Psoas muscle (tissue), 8 donors: ENCODE data around the gene SERPINF2. TPM values are rescaled to one million over a fixed set of nuclear protein-coding genes. Genes with fewer than 3 reads are reported as not detected.
"Not testable (repeated sequence)": the region's sequence is repeated elsewhere in the genome, so short reads cannot be mapped to it uniquely, and the experiment has no call there.

Source experiments
- ATAC-seq, 4 donors: fragments of 200-7000 bp; cut with Tn5 transposase; one replicate each; pipeline ENCODE4 v1.9.1; 2020; ENCODE audit warnings: moderate library complexity in 3 of 4, mild to moderate bottlenecking in 2 of 4
- DNase-seq, 2 donors: peaks; one replicate each; pipeline ENCODE4 v3.0.0-alpha.2; 2020
- H3K27ac ChIP-seq: fragments of 200-600 bp; one replicate; pipeline ENCODE4 v1.8.0; 2022
- H3K27me3 ChIP-seq, 3 donors: fragments of 200-600 bp in 1 of 3; one replicate each; pipeline versions ENCODE4 v1.6.1 to v1.8.0; 2013 to 2022; ENCODE audit warnings: low read length in 2 of 3, mild to moderate bottlenecking in 2 of 3, moderate library complexity in 1 of 3; ENCODE audit not compliant: insufficient read depth in 3 of 3
- H3K36me3 ChIP-seq, 2 donors: fragments of 200-600 bp in 1 of 2; one replicate each; pipeline versions ENCODE4 v1.6.1 to v1.8.0; 2013 to 2022; ENCODE audit warnings: low read depth in 1 of 2, mild to moderate bottlenecking in 1 of 2, moderate library complexity in 1 of 2; ENCODE audit not compliant: insufficient read depth in 1 of 2
- H3K4me1 ChIP-seq: fragments of 200-600 bp; one replicate; pipeline ENCODE4 v1.8.0; 2022
- H3K4me3 ChIP-seq: fragments of 200-600 bp; one replicate; pipeline ENCODE4 v1.8.0; 2022; ENCODE audit warnings: mild to moderate bottlenecking
- H3K9me3 ChIP-seq: fragments of 200-600 bp; one replicate; pipeline ENCODE4 v1.8.0; 2022
- WGBS, 3 donors: extraction: QIAGEN DNeasy Blood & Tissue Kit; methylation state at CpG; one replicate each; pipeline versions ENCODE4 v1.1.6 to v1.1.7; 2013; 5-methylcytosine and 5-hydroxymethylcytosine counted together
- intact Hi-C, 2 donors: fragments of 100-400 bp; cut with DNase I; formaldehyde crosslinking; loops; one replicate each; pipeline versions ENCODE4 v1.11.0 to v1.14.2; 2022
- polyA plus RNA-seq, 3 donors: library from polyadenylated mRNA; stranded (reverse); fragments of 200-250 nt; gene quantifications; one replicate each; pipeline ENCODE4 v1.2.3, GENCODE V29; 2013
- total RNA-seq, 4 donors: library from RNA; stranded (reverse); fragmentation: NEBNext Ultra II Directional in 2 of 4; extraction: Animal tissue kit (Norgen Biotek cat#: 25700) in 2 of 4; gene quantifications; one replicate each; pipeline versions ENCODE4 v1.2.1 to v1.2.4, GENCODE V29; 2021 to 2023
- TF ChIP-seq, protein P1 (sequence below): fragments of 200-600 bp; IDR thresholded peaks from one replicate; pipeline ENCODE4 v1.8.0; 2022; ENCODE audit warnings: antibody characterized with exemption
- donor health status: healthy with polysubstance abuse.
- donor health status: DM: no; HTN: no; CAD: no; lungs with moderate emphysema.
- donor health status: Bipolar disorder and iron deficiency.
- donor health status: healthy.
- donor health status: DM: yes; HTN: yes; CAD: no.
- donor health status: DM: no; HTN: no; CAD: no.
- donor health status: DM: no; HTN: no; CAD: no.
- donor health status: DM: yes; HTN: yes; CAD: no.

Gene SERPINF2
- total and polyA plus RNA-seq, 7 donors: 0.74 to 4.0 (median 3.6) TPM

DNA sequence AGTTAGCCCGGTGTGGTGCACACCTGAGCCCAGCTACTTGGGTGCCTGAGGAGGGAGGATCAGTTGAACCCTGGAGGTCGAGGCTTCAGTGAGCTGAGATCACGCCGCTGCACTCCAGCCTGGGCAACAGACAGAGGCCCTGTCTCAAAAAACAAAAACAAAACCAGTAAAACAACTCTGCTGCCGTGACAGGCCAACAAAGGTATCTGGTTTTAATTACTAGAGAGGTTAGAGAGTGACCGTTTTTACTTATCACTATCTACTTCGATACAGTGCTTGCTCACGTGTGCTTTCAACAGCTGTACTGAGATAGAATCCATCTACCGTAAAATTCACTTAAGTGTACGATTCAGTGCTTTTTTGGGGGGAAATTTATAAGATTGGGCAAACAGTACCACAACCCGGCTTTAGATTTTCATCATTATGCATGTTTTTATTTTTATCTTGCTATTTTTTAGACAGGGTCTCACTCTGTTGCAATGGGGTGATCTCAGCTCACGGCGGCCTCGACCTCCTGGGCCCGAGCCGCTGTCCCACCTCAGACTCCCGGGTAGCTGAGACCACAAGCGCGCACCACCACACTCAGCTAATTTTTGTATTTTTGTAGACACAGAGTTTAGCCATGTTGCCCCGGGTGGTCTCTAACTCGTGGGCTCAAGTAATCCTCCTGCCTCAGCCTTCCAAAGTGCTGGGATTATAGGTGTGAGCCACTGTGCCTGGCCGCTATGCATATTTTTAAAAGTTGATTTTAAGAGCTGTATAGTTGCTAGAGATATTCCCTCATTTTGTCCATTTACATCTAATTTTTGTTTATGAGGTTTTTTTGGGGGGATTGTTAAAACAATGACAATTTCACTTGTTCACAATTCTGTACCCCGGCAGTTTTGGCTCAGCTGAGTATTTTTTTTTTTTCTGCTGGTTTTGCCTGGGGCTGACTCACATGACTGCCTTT lies 50.1 kb downstream of the SERPINF2 start:
- TF ChIP-seq, protein P1, sequence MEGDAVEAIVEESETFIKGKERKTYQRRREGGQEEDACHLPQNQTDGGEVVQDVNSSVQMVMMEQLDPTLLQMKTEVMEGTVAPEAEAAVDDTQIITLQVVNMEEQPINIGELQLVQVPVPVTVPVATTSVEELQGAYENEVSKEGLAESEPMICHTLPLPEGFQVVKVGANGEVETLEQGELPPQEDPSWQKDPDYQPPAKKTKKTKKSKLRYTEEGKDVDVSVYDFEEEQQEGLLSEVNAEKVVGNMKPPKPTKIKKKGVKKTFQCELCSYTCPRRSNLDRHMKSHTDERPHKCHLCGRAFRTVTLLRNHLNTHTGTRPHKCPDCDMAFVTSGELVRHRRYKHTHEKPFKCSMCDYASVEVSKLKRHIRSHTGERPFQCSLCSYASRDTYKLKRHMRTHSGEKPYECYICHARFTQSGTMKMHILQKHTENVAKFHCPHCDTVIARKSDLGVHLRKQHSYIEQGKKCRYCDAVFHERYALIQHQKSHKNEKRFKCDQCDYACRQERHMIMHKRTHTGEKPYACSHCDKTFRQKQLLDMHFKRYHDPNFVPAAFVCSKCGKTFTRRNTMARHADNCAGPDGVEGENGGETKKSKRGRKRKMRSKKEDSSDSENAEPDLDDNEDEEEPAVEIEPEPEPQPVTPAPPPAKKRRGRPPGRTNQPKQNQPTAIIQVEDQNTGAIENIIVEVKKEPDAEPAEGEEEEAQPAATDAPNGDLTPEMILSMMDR: no peak
- peak overlapping the region; percentile 79 for H3K27ac ChIP-seq
- no peak overlapping the region for H3K4me3 ChIP-seq
- DNase-seq (peak in 1 of 2 donors; percentile 31), ATAC-seq (no peak)
- peaks cover 56% of the 10 kb centered on the region for H3K4me1 ChIP-seq
- 80 to 87% (median 82%) methylated on average over 23 of the region's 23 CpGs for WGBS, 3 donors
- peaks cover 0 to 7% of the 10 kb centered on the region in 2 donors for H3K36me3 ChIP-seq
- no peaks in the 10 kb centered on the region for H3K27me3 ChIP-seq
- no peaks in the 10 kb centered on the region for H3K9me3 ChIP-seq
- intact Hi-C loops: no loop called here

DNA sequence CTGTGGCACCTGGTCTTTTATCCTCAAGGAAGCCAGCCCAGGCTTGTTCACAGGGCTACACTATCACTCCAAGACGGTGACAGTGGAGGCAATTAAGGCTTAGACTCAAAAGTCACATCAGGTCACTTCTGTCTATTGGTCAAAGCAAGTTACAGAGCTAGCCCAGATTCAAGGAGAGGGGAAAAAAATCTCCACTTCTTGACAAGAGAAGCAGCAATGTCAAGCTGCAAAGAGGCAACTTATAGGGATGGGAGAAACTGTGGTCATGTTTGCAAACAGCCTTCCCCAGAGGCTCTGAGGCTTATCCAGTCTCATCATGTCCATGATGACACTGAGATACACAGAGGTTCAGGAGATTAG lies 50.8 kb downstream of the SERPINF2 start:
- Histone ChIP-seq H3K27me3 (no peaks in the 10 kb centered on the region), H3K4me3 (no peak overlapping the region), H3K4me1 (peaks cover 52% of the 10 kb centered on the region), H3K9me3 (no peaks in the 10 kb centered on the region), H3K27ac (peak overlapping the region; percentile 79), H3K36me3 (peaks cover 0 to 11% of the 10 kb centered on the region in 2 donors)
- intact Hi-C loops: no loop called here
- TF ChIP-seq, protein P1: no peak
- DNase-seq (peak in 1 of 2 donors; percentile 32), ATAC-seq (peak in 3 of 4 donors; percentile 34 to 78 (median 59))
- 13 to 62% (median 23%) methylated on average over 1 of the region's 1 CpG for WGBS, 3 donors

DNA sequence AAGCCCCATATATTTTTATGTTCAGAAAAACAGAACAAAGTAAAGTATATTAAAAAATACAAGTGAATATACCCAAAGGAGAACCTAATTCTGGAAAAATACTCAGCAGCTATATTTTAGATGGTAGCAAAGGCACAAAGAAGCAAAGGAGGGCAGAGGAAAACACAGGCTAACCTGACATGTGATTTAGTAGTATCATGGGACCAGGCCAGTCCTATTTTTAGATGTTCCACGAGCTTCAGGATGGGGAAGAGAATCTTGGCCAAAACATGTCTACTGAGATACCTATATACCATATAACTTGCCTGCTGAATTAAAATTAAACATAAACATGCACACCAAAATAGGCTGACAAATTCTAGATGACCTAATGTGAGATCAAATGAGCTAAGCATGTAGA lies 54.1 kb downstream of the SERPINF2 start:
- 0 to 4% (median 4%) methylated on average over 1 of the region's 1 CpG for WGBS, 3 donors
- Histone ChIP-seq H3K27me3 (no peaks in the 10 kb centered on the region), H3K4me3 (peak overlapping the region; percentile 21), H3K27ac (peak overlapping the region; percentile 93), H3K4me1 (peaks cover 55% of the 10 kb centered on the region), H3K36me3 (peaks cover 0 to 33% of the 10 kb centered on the region in 2 donors), H3K9me3 (no peaks in the 10 kb centered on the region)
- peak; percentile 82 to 90 (median 84) for ATAC-seq
- no peak for DNase-seq
- intact Hi-C loops: no loop called here
- TF ChIP-seq, protein P1: no peak

DNA sequence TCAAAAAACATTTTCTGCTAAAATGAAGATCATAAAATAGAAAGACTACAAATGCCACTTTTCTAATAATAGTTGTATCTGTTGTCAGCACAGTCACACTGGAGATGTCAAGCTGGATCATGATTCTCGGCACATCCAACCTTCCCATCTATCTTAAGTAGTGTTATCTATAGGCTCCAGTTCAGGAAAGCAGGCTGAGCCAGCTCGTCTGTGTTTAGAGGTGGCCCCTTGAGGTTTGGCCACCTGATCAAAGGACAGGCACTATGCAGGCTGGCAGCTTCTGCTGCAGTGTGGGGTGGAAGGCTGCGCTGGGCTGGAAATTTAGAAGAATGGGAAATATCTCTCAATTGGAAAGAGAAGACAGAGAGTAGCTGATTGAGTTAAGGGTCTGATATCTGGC lies 54.7 kb downstream of the SERPINF2 start:
- ATAC-seq (peak; percentile 29 to 40 (median 34)), DNase-seq (no peak)
- 34 to 49% (median 40%) methylated on average over 3 of the region's 3 CpGs for WGBS, 3 donors
- Histone ChIP-seq H3K36me3 (peaks cover 0 to 35% of the 10 kb centered on the region in 2 donors), H3K27ac (peak overlapping the region; percentile 93), H3K9me3 (no peaks in the 10 kb centered on the region), H3K27me3 (no peaks in the 10 kb centered on the region), H3K4me3 (peak overlapping the region; percentile 21), H3K4me1 (peaks cover 56% of the 10 kb centered on the region)
- intact Hi-C loops: no loop called here
- TF ChIP-seq, protein P1: no peak

DNA sequence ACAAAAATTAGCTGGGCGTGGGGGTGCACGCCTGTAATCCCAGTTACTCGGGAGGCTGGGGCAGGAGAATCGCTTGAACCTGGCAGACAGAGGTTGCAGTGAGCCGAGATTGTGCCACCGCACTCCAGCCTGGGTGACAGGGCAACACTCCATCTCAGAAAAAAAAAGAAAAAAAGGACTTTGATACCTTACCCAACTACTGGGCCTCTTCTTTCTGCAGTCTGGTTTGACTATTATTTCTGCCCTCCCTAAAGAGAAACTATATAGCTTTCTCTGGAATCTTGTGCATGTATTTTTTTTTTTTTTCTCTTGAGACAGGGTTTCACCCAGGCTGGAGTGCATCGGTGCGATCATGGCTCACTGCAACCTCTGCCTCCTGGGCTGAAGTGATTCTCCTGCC lies 55.2 kb downstream of the SERPINF2 start:
- 76 to 88% (median 80%) methylated on average over 8 of the region's 8 CpGs for WGBS, 3 donors
- H3K9me3 ChIP-seq, DNase-seq, H3K4me3 ChIP-seq, intact Hi-C loops, ATAC-seq, H3K27me3 ChIP-seq: not testable (repeated sequence)
- Histone ChIP-seq H3K27ac (peak overlapping the region; percentile 93), H3K36me3 (peaks cover 0 to 39% of the 10 kb centered on the region in 2 donors), H3K4me1 (peaks cover 59% of the 10 kb centered on the region)
